SK-N-MC (cell line): Measurements from ENCODE around the gene PVALB.

Experiments
- EZH2 ChIP-seq: fragments of 200-600 bp; sonication (generic); IDR thresholded peaks from one replicate; pipeline ENCODE4 v1.6.1; 2017; ENCODE audit warnings: antibody characterized with exemption
- FOXP2 ChIP-seq: optimal IDR thresholded peaks from 2 replicates; pipeline ENCODE3; 2011; ENCODE audit warnings: mild to moderate bottlenecking, moderate library complexity; ENCODE audit not compliant: insufficient read depth; ENCODE audit errors: extremely low read length, control extremely low read depth
- POLR2AphosphoS5 ChIP-seq: IDR thresholded peaks from 2 replicates; pipeline ENCODE4 v1.6.1; 2012; ENCODE audit warnings: mild to moderate bottlenecking, low read depth, low read length, borderline replicate concordance

- TF ChIP-seq FOXP2 (no peak), EZH2 (no peak), POLR2AphosphoS5 (no peak)
These were observed 62.9 kb downstream of the PVALB start for GRCh38 chr22:36753916-36754315.
